NCI-H748 (cell line): ENCODE results near the gene RBM47.
"Not testable (repeated sequence)": the region's sequence is repeated elsewhere in the genome, so short reads cannot be mapped to it uniquely, and the experiment has no call there.

Experiments used
- DNase-seq: peaks from one replicate; lab custom pipeline; 2025; ENCODE audit not compliant: unreplicated experiment; lab: John Stamatoyannopoulos, UW

RBM47 gene

GRCh38 chr4:40418430-40419230, 211.0 kb downstream of the RBM47 start:
- DNase-seq: no peak

GRCh38 chr4:40417941-40418340, 211.7 kb downstream of the RBM47 start:
- no peak for DNase-seq

- no peak for DNase-seq
These were observed 215.0 kb downstream of the RBM47 start for GRCh38 chr4:40414673-40415072.

- DNase-seq: no peak
These were observed 216.5 kb downstream of the RBM47 start for GRCh38 chr4:40412866-40413795.

DNA sequence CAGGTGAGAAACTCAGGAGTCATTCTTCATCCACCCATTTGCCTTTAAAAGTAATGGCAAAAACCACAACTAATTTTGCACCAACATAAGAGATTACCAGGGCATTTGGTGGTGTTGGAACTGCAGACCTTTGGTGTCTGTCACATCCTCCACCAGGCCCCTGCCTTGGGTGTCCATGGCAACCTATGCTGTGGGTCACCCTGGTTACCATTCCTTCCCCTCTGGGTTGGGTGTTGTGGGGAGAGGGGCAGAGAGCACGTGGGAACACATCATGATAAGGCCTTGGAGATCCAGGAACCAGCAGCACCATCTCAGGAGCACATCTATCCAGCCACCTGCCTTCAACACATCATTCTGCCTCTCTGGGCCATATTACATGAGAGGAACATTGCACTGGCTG, 217.3 kb downstream of the RBM47 start:
- DNase-seq: no peak

- DNase-seq: no peak
These were observed 219.8 kb downstream of the RBM47 start for GRCh38 chr4:40409835-40410234.

DNA sequence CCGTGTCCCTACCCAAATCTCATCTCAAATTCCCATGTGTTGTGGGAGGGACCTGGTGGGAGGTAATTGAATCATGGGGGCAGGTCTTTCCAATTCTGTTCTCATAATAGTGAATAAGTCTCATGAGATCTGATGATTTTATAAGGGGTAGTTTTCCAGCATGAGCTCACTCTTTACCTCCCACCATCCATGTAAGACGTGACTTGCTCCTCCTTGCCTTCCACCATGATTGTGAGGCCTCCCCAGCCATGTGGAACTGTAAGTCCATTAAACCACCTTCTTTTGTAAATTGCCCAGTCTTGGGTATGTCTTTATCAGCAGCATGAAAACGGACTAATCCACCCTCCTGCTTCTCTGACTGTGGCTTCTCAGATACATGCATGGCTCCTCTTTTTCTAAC, 222.2 kb downstream of the RBM47 start:
- DNase-seq: not testable (repeated sequence)

DNA sequence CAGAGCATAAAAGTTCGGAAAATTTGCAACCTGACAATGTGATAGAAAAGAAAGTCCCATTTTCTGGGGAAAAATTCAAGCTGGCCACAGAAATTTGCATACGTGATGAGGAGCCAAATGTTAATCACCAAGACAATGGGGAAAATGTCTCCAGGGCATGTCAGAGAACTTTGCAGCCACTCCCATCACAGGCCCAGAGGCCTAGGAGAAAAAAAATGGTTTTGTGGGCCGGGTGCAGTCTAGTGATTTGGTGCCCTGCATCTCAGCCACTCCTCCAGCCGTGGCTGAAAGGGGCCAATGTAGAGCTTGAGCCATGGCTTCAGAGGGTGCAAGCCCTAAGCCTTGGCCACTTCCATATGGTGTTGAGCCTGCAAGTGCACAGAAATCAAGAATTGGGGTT, 223.3 kb downstream of the RBM47 start:
- no peak for DNase-seq

DNA sequence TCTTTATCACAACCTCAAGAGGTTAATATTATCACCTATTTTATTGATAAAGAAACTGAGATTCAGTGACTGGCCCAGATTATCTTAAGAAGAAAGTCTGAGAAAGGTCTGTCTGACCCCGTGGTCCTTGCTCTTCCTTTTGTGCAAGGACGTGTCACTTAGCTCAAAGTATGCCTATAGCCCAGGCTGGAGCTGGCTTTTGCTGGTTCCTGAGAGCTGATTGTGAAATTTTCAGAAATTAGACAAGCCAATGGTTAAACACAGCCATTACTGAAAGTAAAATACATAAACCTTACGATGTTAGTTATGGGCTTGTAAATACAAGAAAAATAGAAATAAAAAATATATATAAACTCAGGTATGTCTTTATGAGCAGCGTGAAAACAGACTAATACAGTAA, 224.5 kb downstream of the RBM47 start:
- no peak for DNase-seq

DNA sequence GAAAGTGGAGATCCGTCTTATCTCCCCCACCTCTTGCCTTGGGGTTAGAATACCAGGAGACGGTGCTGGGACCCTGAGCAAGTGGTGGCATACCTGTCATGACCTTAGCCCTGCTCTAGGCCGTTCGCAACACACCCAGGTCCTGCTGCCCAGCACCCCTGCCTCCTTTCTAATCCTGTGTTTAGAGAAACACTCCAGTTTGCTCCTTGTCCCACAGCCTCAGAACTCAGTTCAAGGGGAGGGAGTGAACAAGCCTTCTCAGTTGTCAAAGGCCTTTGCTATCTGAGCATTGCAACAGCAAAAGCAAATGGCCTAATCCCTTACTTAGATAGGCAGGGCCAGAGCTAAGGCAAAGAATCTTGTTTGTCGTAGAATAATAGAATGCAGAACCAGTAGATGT, 226.6 kb downstream of the RBM47 start:
- no peak for DNase-seq

- DNase-seq: no peak
These were observed 227.1 kb downstream of the RBM47 start for GRCh38 chr4:40402556-40402955.

DNA sequence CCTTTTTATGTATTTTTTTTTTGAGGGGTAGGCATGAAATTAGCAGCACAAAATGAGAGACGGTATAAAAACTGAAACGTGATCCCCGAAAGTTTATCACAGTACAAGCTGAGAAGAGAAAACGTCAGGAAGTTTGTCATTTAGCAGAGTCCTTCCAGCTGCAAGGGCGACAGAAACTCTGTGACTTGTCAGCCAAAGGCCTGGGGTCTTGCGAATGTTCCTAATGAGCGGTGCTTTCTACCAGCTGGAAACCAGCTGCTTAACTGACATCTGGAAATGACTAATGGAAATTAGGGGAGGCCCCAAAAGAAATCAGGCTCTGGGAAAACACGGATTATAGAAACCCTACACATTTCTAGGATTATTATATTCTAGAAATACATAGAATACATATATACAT, 228.0 kb downstream of the RBM47 start:
- DNase-seq: no peak

GRCh38 chr4:40401096-40401495, 228.6 kb downstream of the RBM47 start:
- DNase-seq: no peak

DNA sequence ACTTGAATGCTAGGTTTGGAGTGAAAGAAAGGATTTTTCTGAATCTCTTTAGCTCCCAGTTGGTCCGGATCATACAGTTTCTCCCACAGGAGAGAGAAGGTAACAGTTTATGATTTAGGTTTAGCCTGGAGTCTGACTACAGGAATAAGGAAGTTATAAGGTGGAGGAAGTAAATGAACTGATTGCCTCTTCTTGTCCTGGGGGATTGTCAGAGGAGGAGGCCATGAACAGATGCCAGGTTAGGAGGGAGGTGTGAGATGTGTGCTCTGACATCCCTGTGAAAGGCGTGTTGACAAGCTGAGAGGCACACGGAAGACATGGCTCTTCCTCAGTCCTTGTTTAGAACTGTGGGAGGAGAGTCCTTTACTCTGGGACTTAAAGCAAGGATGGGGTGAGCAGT, 230.1 kb downstream of the RBM47 start:
- DNase-seq: no peak

DNA sequence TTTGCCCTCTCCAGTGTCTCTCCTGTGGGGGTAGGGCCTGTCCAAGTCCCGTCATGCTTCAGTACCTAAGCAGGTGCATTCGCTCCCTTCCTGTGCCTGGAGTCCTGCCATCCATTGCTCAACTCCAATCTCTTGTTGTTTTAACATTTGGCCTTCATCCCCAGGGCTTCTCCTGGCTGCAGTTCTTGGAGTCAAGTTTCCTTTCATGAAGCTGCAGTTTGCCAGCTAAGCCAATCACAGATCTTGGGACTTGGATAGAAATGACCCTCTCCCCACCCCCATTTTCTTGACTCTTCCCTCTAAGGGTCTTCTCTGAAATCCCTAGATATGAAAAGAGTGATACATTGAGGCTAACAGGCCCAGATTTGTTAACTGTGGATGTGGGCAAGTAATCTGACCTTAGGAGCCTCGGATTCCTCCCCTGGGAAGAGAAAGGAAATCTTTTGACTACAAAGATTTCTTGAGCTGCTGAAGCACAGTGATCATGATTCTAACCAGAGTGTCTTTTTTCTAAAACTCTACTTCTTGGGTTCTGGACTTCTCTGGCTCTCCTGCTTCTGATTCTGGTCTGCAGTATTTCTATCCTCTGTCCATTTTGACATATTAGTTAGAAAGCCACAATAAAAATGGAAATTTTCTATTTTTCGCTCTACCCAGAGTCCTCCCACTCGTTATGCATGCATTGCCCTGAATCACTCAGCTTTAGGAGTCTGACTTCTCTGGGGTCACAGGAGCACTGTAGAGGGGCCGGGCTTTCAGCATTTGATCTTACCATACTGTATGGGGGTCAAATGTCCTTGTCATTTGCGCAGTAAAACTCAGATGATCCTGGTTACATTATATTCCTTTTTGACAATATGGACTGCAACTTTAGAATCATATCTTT, 233.5 kb downstream of the RBM47 start:
- peak; percentile 30 for DNase-seq

GRCh38 chr4:40395166-40395900, 234.3 kb downstream of the RBM47 start:
- no peak for DNase-seq

- no peak for DNase-seq
These were observed 235.4 kb downstream of the RBM47 start for GRCh38 chr4:40394236-40394635.

- DNase-seq: not testable (repeated sequence)
These were observed 237.4 kb downstream of the RBM47 start for GRCh38 chr4:40392241-40392640.

DNA sequence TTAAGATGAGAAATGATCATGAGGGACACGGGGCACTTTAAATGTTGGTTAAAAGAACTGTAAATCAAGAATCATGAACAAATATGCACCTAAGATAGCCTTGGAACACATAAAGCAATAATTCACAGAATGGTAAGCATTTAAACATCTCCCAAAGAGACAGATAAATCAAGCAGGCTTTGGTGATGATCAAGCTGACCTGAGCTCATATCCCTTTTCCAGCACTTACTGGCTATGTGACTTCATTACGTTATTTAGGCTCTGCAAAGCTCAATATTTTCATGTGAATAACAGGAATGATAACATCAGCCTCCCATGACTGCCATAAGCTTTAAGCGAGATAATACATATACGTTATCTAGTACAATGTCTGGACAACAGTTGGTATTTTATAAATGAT, 239.7 kb downstream of the RBM47 start:
- DNase-seq: no peak

DNA sequence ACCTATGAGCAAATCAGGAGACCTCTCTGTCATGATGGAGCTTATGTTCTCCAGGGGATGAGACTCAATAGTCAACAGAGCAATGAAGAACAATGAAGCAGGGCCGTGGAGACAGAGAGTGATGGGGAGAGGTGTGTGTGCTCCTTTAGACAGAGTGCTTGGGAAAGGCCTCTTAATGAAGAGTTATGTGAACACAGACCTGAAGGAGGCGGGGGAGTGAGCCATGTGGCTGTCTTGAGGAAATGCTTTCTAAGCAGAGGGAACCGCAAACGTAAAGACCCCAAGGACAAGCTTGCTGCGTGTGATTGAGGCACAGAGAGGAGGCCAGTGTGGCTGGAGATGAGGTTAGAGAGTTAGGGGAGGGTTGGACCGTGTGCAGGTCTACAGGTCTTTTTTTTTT, 241.4 kb downstream of the RBM47 start:
- DNase-seq: no peak
